GM12872 (cell line): ENCODE results near the gene ABCF3.

ENCODE experiments used
- TF ChIP-seq, protein P1 (sequence below): IDR thresholded peaks from 3 replicates; pipeline ENCODE4 v1.5.1; 2011; ENCODE audit warnings: low read depth, mild to moderate bottlenecking, low read length, moderate library complexity; ENCODE audit not compliant: insufficient read depth

ABCF3 gene

DNA sequence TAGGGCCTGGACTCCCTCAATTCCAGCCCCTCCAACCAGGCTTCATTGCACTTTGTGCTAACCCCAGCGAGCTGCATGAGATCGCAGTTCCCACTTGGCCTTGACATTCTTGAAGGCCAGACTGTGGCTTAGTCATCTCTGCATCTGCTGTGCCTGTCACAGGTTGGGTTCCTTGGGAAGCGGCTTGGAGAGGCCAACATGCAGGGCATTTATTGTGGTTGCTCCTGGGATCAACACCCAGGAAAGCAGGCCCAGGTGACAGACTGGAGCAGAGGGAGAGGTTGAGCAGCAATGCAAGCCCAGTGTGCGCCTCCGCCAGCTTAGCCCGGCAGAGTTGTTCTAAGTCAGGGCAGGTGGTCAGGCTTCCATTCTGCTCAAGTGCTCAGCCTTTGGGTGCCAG, 10.5 kb downstream of the ABCF3 start:
- TF ChIP-seq, protein P1, sequence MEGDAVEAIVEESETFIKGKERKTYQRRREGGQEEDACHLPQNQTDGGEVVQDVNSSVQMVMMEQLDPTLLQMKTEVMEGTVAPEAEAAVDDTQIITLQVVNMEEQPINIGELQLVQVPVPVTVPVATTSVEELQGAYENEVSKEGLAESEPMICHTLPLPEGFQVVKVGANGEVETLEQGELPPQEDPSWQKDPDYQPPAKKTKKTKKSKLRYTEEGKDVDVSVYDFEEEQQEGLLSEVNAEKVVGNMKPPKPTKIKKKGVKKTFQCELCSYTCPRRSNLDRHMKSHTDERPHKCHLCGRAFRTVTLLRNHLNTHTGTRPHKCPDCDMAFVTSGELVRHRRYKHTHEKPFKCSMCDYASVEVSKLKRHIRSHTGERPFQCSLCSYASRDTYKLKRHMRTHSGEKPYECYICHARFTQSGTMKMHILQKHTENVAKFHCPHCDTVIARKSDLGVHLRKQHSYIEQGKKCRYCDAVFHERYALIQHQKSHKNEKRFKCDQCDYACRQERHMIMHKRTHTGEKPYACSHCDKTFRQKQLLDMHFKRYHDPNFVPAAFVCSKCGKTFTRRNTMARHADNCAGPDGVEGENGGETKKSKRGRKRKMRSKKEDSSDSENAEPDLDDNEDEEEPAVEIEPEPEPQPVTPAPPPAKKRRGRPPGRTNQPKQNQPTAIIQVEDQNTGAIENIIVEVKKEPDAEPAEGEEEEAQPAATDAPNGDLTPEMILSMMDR = no peak

DNA sequence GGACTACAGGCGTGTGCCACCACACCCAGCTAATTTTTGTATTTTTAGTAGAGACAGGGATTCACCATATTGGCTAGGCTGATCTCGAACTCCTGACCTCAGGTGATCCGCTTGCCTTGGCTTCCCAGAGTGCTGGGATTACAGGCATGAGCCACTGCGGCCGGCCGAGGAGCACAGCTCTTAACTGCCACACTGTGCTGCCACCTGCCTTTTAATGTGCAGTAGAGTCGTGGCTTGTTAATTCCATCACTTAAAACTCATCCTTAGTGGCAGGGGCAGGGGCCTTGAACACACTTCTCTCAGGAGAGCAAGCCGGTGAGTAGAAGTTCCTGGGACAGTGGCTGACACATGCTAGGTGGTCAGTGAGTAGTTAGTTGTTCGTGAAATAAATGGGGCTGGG, 12.5 kb downstream of the ABCF3 start:
- TF ChIP-seq, protein P1 = no peak

DNA sequence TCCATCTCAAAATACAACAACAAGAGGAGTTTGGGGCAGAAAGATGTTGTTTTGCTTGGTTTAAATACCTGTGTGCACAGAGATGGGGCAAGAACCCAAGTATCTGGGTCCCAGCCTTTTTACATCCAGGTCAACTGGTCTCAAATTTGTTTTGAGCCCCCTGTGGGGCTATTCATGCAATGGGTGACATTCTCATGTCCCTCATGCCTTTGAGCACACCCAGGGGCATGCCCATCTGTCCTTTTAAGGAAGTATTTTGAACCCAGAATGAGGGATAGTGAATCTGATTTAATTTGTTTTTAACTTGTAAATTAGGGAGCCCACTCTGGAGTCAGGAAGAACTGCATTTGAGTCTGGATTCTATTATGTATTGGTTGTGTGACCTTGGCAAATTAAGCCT, 14.8 kb downstream of the ABCF3 start:
- TF ChIP-seq, protein P1 = no peak

DNA sequence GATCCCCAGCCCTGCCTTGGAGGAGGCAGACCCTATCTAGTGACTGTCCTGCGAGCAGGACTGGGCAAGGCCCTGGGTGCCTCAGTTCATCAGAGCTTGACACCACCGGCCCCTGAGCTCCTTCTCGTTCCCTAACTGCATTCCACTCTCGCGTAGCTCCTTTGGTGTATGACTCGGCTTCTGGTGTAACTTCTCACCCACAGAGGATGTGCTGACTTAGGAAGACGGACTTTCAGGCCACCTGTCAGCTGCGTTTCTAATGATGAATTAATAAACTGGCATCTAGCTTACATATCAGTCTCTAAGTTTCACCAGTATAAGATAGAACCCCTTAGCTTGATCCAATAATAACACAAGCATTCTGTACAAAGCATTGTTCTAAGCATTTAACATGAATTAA, 17.5 kb downstream of the ABCF3 start:
- TF ChIP-seq, protein P1 = no peak

DNA sequence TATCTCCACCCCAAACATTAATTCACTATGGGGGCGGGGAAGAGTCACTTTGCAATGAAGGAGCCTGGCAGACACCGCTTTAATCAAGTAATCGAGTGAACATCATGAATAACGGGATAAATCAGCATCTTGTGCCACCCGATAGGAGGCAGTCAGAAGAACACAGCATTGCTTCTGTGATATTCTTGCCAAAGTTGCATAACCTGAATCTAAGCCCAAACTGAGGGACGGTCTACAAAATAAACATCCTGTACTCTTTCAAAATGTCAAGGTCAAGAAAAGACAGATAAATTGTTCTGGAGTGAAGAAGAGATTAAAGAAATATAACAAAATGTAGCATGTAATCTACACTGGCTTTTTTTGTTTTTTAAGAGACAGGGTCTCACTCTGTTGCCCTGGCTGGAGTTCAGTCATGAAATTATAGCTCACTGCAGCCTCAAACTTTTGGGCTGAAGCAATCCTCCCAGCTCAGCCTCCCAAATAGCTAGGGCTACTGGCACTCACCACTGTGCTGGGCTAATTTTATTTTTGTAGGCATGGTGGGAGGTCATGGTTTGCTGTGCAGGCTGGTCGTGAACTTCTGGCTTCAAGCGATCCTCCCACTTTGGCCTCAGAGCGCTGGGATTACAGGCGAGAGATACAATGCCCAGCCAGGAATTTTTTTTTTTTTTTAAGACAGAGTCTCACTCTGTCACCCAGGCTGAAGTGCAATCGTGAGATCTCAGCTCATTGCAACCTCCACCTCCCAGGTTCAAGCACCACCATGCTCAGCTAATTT, 23.3 kb downstream of the ABCF3 start:
- TF ChIP-seq, protein P1 = no peak

DNA sequence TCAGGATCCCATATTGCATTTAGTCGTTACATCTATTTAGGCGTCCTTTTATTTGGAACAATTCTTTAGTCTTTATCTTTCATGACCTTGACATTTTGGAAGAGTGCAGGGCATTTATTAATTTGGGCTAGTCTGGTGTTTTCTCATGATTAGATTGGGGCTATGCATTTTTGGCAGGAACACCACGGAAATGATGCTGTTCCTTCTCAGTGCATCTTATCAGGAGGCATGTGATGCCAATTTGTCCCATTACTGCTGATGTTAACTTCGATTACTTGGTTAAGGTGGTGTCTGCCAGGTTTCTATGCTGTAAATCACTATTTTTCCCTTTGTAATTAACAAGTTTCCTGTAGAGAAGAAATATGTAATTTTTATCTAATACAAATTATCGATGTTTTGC, 25.3 kb downstream of the ABCF3 start:
- TF ChIP-seq, protein P1 = no peak

DNA sequence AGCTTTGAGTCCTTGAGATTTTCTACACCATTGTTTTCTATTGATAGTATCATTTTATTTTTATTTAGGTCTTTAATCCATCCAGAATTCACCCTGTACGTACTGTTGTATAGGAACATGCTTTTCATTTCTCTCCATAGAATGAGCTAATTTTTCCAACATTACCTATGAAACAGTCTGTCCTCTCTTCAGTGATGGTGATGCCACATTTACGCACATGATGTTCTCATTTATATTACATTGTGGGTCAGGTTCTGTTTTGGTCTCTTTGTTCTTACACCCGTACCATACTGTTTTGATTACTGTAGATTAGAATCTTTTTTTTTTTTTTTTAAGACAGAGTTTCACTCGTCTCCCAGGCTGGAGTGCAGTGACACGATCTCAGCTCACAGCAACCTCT, 25.7 kb downstream of the ABCF3 start:
- TF ChIP-seq, protein P1 = no peak
